DOHH2 (cell line): ENCODE data around the gene CAMP.

Experiments
- H3F3A ChIP-seq: fragments of 200-600 bp; sonication (generic), shearing (Covaris generic); 2 replicates; pipeline ENCODE4 v1.6.0; 2016; ENCODE audit warnings: antibody characterized with exemption, mild to moderate bottlenecking; ENCODE audit not compliant: control insufficient read depth, insufficient read depth
- H3K27ac ChIP-seq: fragments of 200-600 bp; sonication (generic); 2 replicates; pipeline ENCODE4 v1.5.1; 2014; ENCODE audit warnings: low read depth, mild to moderate bottlenecking, low read length, moderate library complexity
- H3K27me3 ChIP-seq: fragments of 200-600 bp; sonication (generic); 2 replicates; pipeline ENCODE4 v1.6.1; 2014; ENCODE audit warnings: mild to moderate bottlenecking, low read length, mixed read lengths; ENCODE audit not compliant: control insufficient read depth
- H3K36me3 ChIP-seq: fragments of 200-600 bp; sonication (generic); 2 replicates; pipeline ENCODE4 v1.6.1; 2014; ENCODE audit warnings: mild to moderate bottlenecking, low read length, moderate library complexity, mixed read lengths; ENCODE audit not compliant: control insufficient read depth
- H3K4me1 ChIP-seq: fragments of 200-600 bp; sonication (generic); 2 replicates; pipeline ENCODE4 v1.6.1; 2014; ENCODE audit warnings: mild to moderate bottlenecking, low read length, mixed read lengths; ENCODE audit not compliant: control insufficient read depth
- H3K4me2 ChIP-seq: fragments of 200-600 bp; sonication (generic); 2 replicates; pipeline ENCODE4 v1.6.0; 2014; ENCODE audit warnings: mild to moderate bottlenecking, low read length, moderate library complexity
- H3K4me3 ChIP-seq: fragments of 200-600 bp; sonication (generic); 2 replicates; pipeline ENCODE4 v1.5.1; 2014; ENCODE audit warnings: mild to moderate bottlenecking, low read length, mixed read lengths
- H3K79me2 ChIP-seq: fragments of 200-600 bp; sonication (generic); 2 replicates; pipeline ENCODE4 v1.6.1; 2014; ENCODE audit warnings: mild to moderate bottlenecking, low read length, mixed read lengths; ENCODE audit not compliant: control insufficient read depth
- H3K9me2 ChIP-seq: fragments of 200-600 bp; sonication (generic); replicated peaks from 2 replicates; pipeline ENCODE4 v1.6.1; 2014; ENCODE audit warnings: mild to moderate bottlenecking, low read length, mixed read lengths; ENCODE audit not compliant: control insufficient read depth
- H3K9me3 ChIP-seq: fragments of 200-600 bp; sonication (generic); 2 replicates; pipeline ENCODE4 v1.6.1; 2014; ENCODE audit warnings: antibody characterized with exemption, low read length, mixed read lengths; ENCODE audit not compliant: control insufficient read depth, insufficient read depth
- H4K20me1 ChIP-seq: fragments of 200-600 bp; sonication (generic); 2 replicates; pipeline ENCODE4 v1.6.0; 2014; ENCODE audit warnings: low read depth, mild to moderate bottlenecking, antibody characterized with exemption, low read length, moderate library complexity; ENCODE audit not compliant: control insufficient read depth, insufficient read depth
- CTCF ChIP-seq: fragments of 200-600 bp; sonication (generic); IDR thresholded peaks from one replicate; pipeline ENCODE4 v1.5.1; 2014; ENCODE audit warnings: antibody characterized with exemption, mild to moderate bottlenecking, low read depth, low read length; ENCODE audit not compliant: poor library complexity, severe bottlenecking
- EZH2phosphoT487 ChIP-seq: fragments of 200-600 bp; sonication (generic); IDR thresholded peaks from 2 replicates; pipeline ENCODE4 v1.6.1; 2017; ENCODE audit warnings: borderline replicate concordance, mild to moderate bottlenecking, antibody characterized with exemption, low read length, moderate library complexity, mixed read lengths

The CAMP gene

GRCh38 chr3:48214225-48214624, 9.1 kb upstream of the CAMP start:
- Histone ChIP-seq H3K4me2 (no peak overlapping the region), H4K20me1 (no peaks in the 10 kb centered on the region), H3F3A (no peaks in the 10 kb centered on the region), H3K36me3 (no peaks in the 10 kb centered on the region), H3K4me1 (no peaks in the 10 kb centered on the region), H3K79me2 (no peaks in the 10 kb centered on the region), H3K27ac (no peak overlapping the region), H3K9me2 (no peaks in the 10 kb centered on the region), H3K4me3 (no peak overlapping the region), H3K27me3 (peaks cover 4% of the 10 kb centered on the region; the same call in 1 of the 2 replicates), H3K9me3 (no peaks in the 10 kb centered on the region)
- no peak for TF ChIP-seq EZH2phosphoT487
- TF ChIP-seq CTCF: no peak

- Histone ChIP-seq H3K27ac (no peak overlapping the region), H3F3A (no peaks in the 10 kb centered on the region), H3K4me3 (no peak overlapping the region), H3K79me2 (no peaks in the 10 kb centered on the region), H3K36me3 (no peaks in the 10 kb centered on the region), H3K4me1 (no peaks in the 10 kb centered on the region), H3K9me3 (no peaks in the 10 kb centered on the region), H3K4me2 (no peak overlapping the region), H3K27me3 (peaks cover 4% of the 10 kb centered on the region; the same call in 1 of the 2 replicates), H4K20me1 (no peaks in the 10 kb centered on the region), H3K9me2 (no peaks in the 10 kb centered on the region)
- TF ChIP-seq CTCF (no peak), EZH2phosphoT487 (no peak)
Measured at GRCh38 chr3:48215019-48215418, 8.3 kb upstream of the CAMP start.

GRCh38 chr3:48215466-48215865, 7.8 kb upstream of the CAMP start:
- Histone ChIP-seq H3K27me3 (peaks cover 4% of the 10 kb centered on the region; the same call in 1 of the 2 replicates), H3K27ac (no peak overlapping the region), H3K4me1 (no peaks in the 10 kb centered on the region), H3F3A (no peaks in the 10 kb centered on the region), H3K9me2 (no peaks in the 10 kb centered on the region), H3K9me3 (no peaks in the 10 kb centered on the region), H3K79me2 (no peaks in the 10 kb centered on the region), H4K20me1 (no peaks in the 10 kb centered on the region), H3K4me3 (no peak overlapping the region), H3K36me3 (no peaks in the 10 kb centered on the region), H3K4me2 (no peak overlapping the region)
- no peak for TF ChIP-seq CTCF
- no peak for TF ChIP-seq EZH2phosphoT487

GRCh38 chr3:48215876-48216275, 7.4 kb upstream of the CAMP start:
- no peaks in the 10 kb centered on the region for H3K9me2 ChIP-seq
- no peak overlapping the region for H3K27ac ChIP-seq
- no peak overlapping the region for H3K4me3 ChIP-seq
- H3K27me3 ChIP-seq: peaks cover 4% of the 10 kb centered on the region; the same call in 1 of the 2 replicates
- H3K36me3 ChIP-seq: no peaks in the 10 kb centered on the region
- H3K4me1 ChIP-seq: no peaks in the 10 kb centered on the region
- H4K20me1 ChIP-seq: no peaks in the 10 kb centered on the region
- no peaks in the 10 kb centered on the region for H3F3A ChIP-seq
- no peaks in the 10 kb centered on the region for H3K9me3 ChIP-seq
- no peak for TF ChIP-seq EZH2phosphoT487
- no peak for TF ChIP-seq CTCF
- H3K79me2 ChIP-seq: no peaks in the 10 kb centered on the region
- H3K4me2 ChIP-seq: no peak overlapping the region
